ENCODE results near the gene CHPF. TPM values are rescaled to one million over a fixed set of nuclear protein-coding genes. Genes with fewer than 3 reads are reported as not detected.

CHPF gene
- total RNA-seq, 4 donors from 2014 or later, result 44.4 to 67.8 (median 58.4) TPM

DNA sequence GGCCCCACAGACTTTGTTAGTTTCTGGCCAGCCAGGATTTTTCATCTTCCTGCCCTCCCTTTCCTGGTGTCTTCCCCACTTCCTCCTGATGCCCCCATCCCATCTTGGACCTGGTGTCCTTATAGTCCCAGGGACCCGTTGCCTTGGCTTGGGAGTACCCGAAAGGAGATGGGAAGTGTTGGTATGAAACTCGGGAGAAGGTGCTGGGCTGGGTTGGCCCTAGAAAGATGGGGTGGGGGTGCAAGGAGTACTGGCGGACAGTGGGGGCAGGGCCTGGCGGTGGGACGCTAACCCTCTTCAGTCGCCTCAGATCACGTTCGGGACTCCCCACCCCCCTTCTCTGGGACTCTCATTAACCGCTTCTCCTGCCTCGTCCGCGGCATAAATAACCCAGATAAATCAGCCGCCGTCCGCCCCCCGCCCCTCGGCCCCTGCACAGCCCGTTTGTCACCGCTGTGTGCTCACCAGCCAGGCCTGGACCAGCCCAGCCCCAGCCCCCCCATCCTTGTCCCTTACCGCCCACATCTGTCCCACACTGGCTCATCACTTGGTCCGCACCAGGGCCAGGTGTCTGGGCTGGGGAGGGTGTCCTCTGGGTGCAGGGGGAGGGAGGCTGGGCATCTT, 33.0 kb downstream of the CHPF start:
- Histone ChIP-seq H3K27me3 (peaks cover 0 to 75% (median 3%) of the 10 kb centered on the region in 4 donors), H3K9me3 (no peaks in the 10 kb centered on the region), H3K36me3 (peaks cover 5 to 22% (median 16%) of the 10 kb centered on the region in 4 donors), H3K27ac (replicated peaks in 1 of 4) (no peak overlapping the region), H3K4me3 (peak overlapping the region in 1 of 4 donors; percentile 49), H3K4me1 (peaks cover 18 to 46% (median 41%) of the 10 kb centered on the region in 4 donors)
- intact Hi-C loops (cut with DNase I), result no loop called here
- TF ChIP-seq, protein P1, sequence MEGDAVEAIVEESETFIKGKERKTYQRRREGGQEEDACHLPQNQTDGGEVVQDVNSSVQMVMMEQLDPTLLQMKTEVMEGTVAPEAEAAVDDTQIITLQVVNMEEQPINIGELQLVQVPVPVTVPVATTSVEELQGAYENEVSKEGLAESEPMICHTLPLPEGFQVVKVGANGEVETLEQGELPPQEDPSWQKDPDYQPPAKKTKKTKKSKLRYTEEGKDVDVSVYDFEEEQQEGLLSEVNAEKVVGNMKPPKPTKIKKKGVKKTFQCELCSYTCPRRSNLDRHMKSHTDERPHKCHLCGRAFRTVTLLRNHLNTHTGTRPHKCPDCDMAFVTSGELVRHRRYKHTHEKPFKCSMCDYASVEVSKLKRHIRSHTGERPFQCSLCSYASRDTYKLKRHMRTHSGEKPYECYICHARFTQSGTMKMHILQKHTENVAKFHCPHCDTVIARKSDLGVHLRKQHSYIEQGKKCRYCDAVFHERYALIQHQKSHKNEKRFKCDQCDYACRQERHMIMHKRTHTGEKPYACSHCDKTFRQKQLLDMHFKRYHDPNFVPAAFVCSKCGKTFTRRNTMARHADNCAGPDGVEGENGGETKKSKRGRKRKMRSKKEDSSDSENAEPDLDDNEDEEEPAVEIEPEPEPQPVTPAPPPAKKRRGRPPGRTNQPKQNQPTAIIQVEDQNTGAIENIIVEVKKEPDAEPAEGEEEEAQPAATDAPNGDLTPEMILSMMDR (IDR thresholded peaks at IDR 0.05), result no peak
- TF ChIP-seq POLR2A (IDR thresholded peaks at IDR 0.05; ENCODE audit: low read depth) (no peak), POLR2AphosphoS5 (IDR thresholded peaks at IDR 0.05) (no peak), EP300 (IDR thresholded peaks at IDR 0.05) (no peak)
- 66% methylated on average over 22 of the region's 22 CpGs for WGBS
- no peak for DNase-seq (ENCODE audit: extremely low spot score)

DNA sequence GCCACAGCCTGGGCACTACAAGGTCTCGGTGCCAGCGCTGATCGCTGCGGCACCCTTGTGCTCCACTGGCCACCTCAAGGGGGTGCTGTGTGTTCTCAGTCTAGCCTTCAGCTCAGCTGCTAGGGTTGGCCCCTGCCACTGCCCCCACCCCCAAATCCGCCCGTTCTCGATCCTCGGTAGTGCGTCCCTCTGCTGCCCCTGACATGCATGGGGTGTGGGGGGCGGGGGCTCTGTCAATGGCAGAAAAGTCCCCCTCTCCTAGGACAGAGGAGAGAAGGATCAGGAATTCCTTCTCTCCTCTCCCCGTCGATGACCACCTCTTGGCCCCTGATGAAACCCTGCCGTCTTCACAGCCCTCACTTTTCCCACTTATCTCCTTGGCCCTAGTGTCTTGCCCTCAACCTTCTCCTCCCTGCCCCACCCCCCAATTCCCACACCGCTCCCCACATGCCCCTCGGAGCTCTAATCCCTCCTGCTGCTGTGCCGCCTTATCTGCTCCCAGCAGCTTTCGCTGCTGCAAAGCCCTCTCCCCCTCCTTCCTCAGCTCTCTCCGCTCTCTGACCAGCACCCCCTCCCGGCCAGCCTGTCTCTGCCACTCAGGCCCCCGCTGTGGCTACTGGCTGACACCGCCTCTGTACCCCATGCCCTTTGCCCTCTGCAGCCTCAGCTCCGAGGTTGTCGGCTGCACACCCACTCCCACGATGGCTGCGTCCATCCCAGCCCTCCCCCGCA, 33.7 kb downstream of the CHPF start:
- TF ChIP-seq, protein P1 (IDR thresholded peaks at IDR 0.05), result peak; percentile 47 to 78 (median 73)
- no peak for TF ChIP-seq POLR2AphosphoS5 (IDR thresholded peaks at IDR 0.05)
- TF ChIP-seq EP300 (IDR thresholded peaks at IDR 0.05), result no peak
- TF ChIP-seq POLR2A (IDR thresholded peaks at IDR 0.05; ENCODE audit: low read depth), result no peak
- peaks cover 0 to 68% (median 3%) of the 10 kb centered on the region in 4 donors for H3K27me3 ChIP-seq
- intact Hi-C loops (cut with DNase I), result no loop called here
- H3K9me3 ChIP-seq, result no peaks in the 10 kb centered on the region
- WGBS, result 5% methylated on average over 24 of the region's 26 CpGs
- H3K4me3 ChIP-seq, result peak overlapping the region; percentile 17 to 49 (median 35)
- no peak for DNase-seq (ENCODE audit: extremely low spot score)
- H3K4me1 ChIP-seq, result peaks cover 18 to 46% (median 41%) of the 10 kb centered on the region in 4 donors
- peaks cover 7 to 29% (median 23%) of the 10 kb centered on the region in 4 donors for H3K36me3 ChIP-seq
- no peak overlapping the region for H3K27ac ChIP-seq (replicated peaks in 1 of 4)

DNA sequence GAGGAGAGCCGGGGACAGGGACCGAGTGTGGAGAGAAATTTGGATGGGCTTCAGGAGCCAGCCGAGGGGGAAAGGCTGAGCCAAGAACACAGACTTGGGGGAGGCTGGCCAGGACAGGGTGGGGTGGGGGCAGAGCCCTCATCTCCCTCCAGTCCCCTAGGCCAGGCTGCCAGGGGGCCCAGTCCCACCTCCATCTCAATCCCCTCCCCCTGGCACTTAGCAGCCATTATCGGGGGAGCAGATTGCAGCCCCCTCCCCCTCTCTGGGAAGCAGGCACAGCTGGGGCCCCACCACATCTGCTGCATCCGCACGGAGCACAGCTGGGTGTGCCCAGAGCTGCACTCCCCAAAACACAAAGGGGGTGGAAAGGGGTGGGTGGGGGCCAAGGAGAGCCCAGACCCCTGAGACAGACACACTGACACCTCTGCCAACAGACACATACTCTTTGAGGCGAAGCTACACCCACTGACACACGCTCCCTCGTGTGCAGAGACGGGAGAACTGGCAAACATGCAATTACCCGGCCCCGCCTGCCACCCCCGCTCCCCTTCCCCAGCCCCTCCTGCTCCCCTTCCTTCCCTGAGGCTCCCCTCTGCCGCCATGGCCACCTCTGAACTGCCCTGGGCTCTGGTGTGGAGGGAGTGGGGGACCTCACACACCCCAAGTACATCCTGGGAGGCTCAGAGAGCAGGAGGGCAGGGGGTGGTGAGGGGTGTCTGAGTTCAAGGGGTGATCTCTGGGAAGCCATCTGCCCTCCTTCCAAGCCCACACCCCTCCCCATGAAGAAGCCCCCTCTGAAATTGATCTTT, 34.4 kb downstream of the CHPF start:
- Histone ChIP-seq H3K4me3 (peak overlapping the region in 2 of 4 donors; percentile 17 to 28), H3K27ac (replicated peaks in 1 of 4) (no peak overlapping the region), H3K27me3 (peaks cover 0 to 60% (median 0%) of the 10 kb centered on the region in 4 donors), H3K9me3 (no peaks in the 10 kb centered on the region), H3K36me3 (peaks cover 7 to 37% (median 31%) of the 10 kb centered on the region in 4 donors), H3K4me1 (peaks cover 15 to 41% (median 35%) of the 10 kb centered on the region in 4 donors)
- intact Hi-C loops (cut with DNase I), result no loop called here
- DNase-seq (ENCODE audit: extremely low spot score), result no peak
- TF ChIP-seq EP300 (IDR thresholded peaks at IDR 0.05) (no peak), POLR2A (IDR thresholded peaks at IDR 0.05; ENCODE audit: low read depth) (no peak), POLR2AphosphoS5 (IDR thresholded peaks at IDR 0.05) (no peak)
- TF ChIP-seq, protein P1 (IDR thresholded peaks at IDR 0.05), result no peak
- 8% methylated on average over 9 of the region's 14 CpGs for WGBS

DNA sequence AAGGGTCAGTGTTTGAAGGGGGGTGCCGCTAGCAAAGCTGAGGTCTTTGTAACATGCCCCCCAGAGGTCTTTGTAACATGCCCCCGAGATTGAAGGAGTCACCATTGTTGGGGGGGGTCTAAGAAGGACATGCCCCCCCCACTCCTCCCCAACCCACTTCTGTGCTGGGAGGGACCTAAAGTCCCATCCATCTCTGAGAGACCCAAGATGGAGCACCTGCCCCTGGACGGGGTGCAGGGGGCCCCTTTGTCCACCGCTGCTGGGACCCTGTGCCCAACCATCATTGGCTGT, 35.2 kb downstream of the CHPF start:
- no peak overlapping the region for H3K27ac ChIP-seq (replicated peaks in 1 of 4)
- WGBS, result 83% methylated on average over 2 of the region's 4 CpGs
- no peaks in the 10 kb centered on the region for H3K9me3 ChIP-seq
- no peak overlapping the region for H3K4me3 ChIP-seq
- peaks cover 10 to 33% (median 29%) of the 10 kb centered on the region in 4 donors for H3K4me1 ChIP-seq
- peaks cover 14 to 44% (median 39%) of the 10 kb centered on the region in 4 donors for H3K36me3 ChIP-seq
- DNase-seq (ENCODE audit: extremely low spot score), result no peak
- peaks cover 0 to 53% (median 0%) of the 10 kb centered on the region in 4 donors for H3K27me3 ChIP-seq
- intact Hi-C loops (cut with DNase I), result no loop called here
- TF ChIP-seq, protein P1 (IDR thresholded peaks at IDR 0.05), result no peak
- TF ChIP-seq POLR2A (IDR thresholded peaks at IDR 0.05; ENCODE audit: low read depth), result no peak
- TF ChIP-seq EP300 (IDR thresholded peaks at IDR 0.05), result no peak
- no peak for TF ChIP-seq POLR2AphosphoS5 (IDR thresholded peaks at IDR 0.05)
